GM23338 (cell line): ENCODE data around the gene TSEN2. TPM values are rescaled to one million over a fixed set of nuclear protein-coding genes. Genes with fewer than 3 reads are reported as not detected.

ENCODE experiments used
- ATAC-seq: fragments of 200-7000 bp; cut with Tn5 transposase; 3 replicates; pipeline ENCODE4 v1.9.1; 2020
- DNase-seq: peaks from one replicate; pipeline ENCODE4 v3.0.0-alpha.2; 2015; ENCODE audit warnings: low spot score
- H2AFZ ChIP-seq: fragments of 200-600 bp; sonication (generic); 2 replicates; pipeline ENCODE4 v1.8.0; 2016; ENCODE audit warnings: antibody characterized with exemption, mild to moderate bottlenecking, moderate library complexity
- H3F3A ChIP-seq: fragments of 200-600 bp; sonication (generic); replicated peaks from 2 replicates; pipeline ENCODE4 v1.8.0; 2017; ENCODE audit warnings: antibody characterized with exemption, mixed run types, low read depth
- H3K27ac ChIP-seq: fragments of 200-600 bp; sonication (generic); 2 replicates; pipeline ENCODE4 v1.6.1; 2016; ENCODE audit warnings: low read depth
- H3K27me3 ChIP-seq: fragments of 200-600 bp; sonication (generic); 2 replicates; pipeline ENCODE4 v1.8.0; 2016; ENCODE audit warnings: mild to moderate bottlenecking, mixed run types, moderate library complexity; ENCODE audit not compliant: insufficient read depth
- H3K36me3 ChIP-seq: fragments of 200-600 bp; sonication (generic); 2 replicates; pipeline ENCODE4 v1.8.0; 2016; ENCODE audit warnings: mild to moderate bottlenecking; ENCODE audit not compliant: insufficient read depth
- H3K4me1 ChIP-seq: fragments of 200-600 bp; sonication (generic); 2 replicates; pipeline ENCODE4 v1.8.0; 2016; ENCODE audit warnings: mild to moderate bottlenecking, moderate library complexity; ENCODE audit not compliant: insufficient read depth
- H3K4me2 ChIP-seq: fragments of 200-600 bp; sonication (generic); 2 replicates; pipeline ENCODE4 v1.7.1; 2017; ENCODE audit warnings: mixed run types
- H3K4me3 ChIP-seq: fragments of 200-600 bp; sonication (generic); 2 replicates; pipeline ENCODE4 v1.6.1; 2016; ENCODE audit warnings: mixed run types
- H3K79me2 ChIP-seq: fragments of 200-600 bp; sonication (generic); replicated peaks from 2 replicates; pipeline ENCODE4 v1.8.0; 2017; ENCODE audit warnings: mild to moderate bottlenecking; ENCODE audit not compliant: insufficient read depth
- H3K9me2 ChIP-seq: fragments of 200-600 bp; sonication (generic); 2 replicates; pipeline ENCODE4 v1.8.0; 2017; ENCODE audit not compliant: insufficient read depth
- H4K20me1 ChIP-seq: fragments of 200-600 bp; sonication (generic); replicated peaks from 2 replicates; pipeline ENCODE4 v1.8.0; 2017; ENCODE audit warnings: mild to moderate bottlenecking; ENCODE audit not compliant: insufficient read depth
- H3K27ac Mint-ChIP-seq: 2 replicates; pipeline ENCODE4 v1.8.0; 2020; ENCODE audit warnings: inconsistent platforms, mild to moderate bottlenecking, moderate library complexity, mixed read lengths
- H3K27me3 Mint-ChIP-seq: 3 replicates; pipeline ENCODE4 v1.8.0; 2022; ENCODE audit warnings: low read depth, mild to moderate bottlenecking, moderate library complexity, mixed read lengths, inconsistent platforms; ENCODE audit not compliant: insufficient read depth, poor library complexity
- H3K36me3 Mint-ChIP-seq: 3 replicates; pipeline ENCODE4 v1.8.0; 2021; ENCODE audit warnings: low read depth, mild to moderate bottlenecking, inconsistent platforms, moderate library complexity, mixed read lengths
- H3K4me1 Mint-ChIP-seq: 3 replicates; pipeline ENCODE4 v1.8.0; 2020; ENCODE audit warnings: mild to moderate bottlenecking, inconsistent platforms, mixed read lengths
- H3K4me3 Mint-ChIP-seq: 3 replicates; pipeline ENCODE4 v1.8.0; 2021; ENCODE audit warnings: moderate library complexity, mild to moderate bottlenecking, inconsistent platforms, mixed read lengths
- H3K9me3 Mint-ChIP-seq: 3 replicates; pipeline ENCODE4 v1.8.0; 2020; ENCODE audit warnings: moderate library complexity, mild to moderate bottlenecking, inconsistent platforms, mixed read lengths
- CREB1 ChIP-seq: fragments of 250-450 bp; sonication (Bioruptor Pico); IDR thresholded peaks from 2 replicates; pipeline ENCODE4 v1.5.0; 2020; ENCODE audit warnings: low read depth, mild to moderate bottlenecking, moderate library complexity
- EZH2 ChIP-seq: fragments of 200-600 bp; sonication (generic); IDR thresholded peaks from one replicate; pipeline ENCODE4 v1.8.0; 2017; ENCODE audit warnings: antibody characterized with exemption, mild to moderate bottlenecking, low read depth; ENCODE audit not compliant: unreplicated experiment
- JUNB ChIP-seq: IDR thresholded peaks from one replicate; pipeline ENCODE4 v1.6.1; 2016; ENCODE audit warnings: antibody characterized with exemption; ENCODE audit not compliant: unreplicated experiment
- POLR2AphosphoS5 ChIP-seq: IDR thresholded peaks from 2 replicates; pipeline ENCODE4 v1.6.1; 2016; ENCODE audit warnings: antibody characterized with exemption, low read depth
- REST ChIP-seq: IDR thresholded peaks from one replicate; pipeline ENCODE4 v1.6.1; 2018; ENCODE audit warnings: antibody characterized with exemption; ENCODE audit not compliant: unreplicated experiment
- polyA plus RNA-seq: library from polyadenylated mRNA; unstranded; fragments of >200 nt; fragmentation: Nextera tagmentation; extraction: Ambion mirVana; gene quantifications from 2 replicates; pipeline ENCODE4 v1.2.1, GENCODE V29; 2016
- total RNA-seq: library from RNA; depleted of rRNA; stranded (reverse); fragments of >200 nt; shearing (Covaris generic); gene quantifications from 2 replicates; pipeline ENCODE4 v1.2.3, GENCODE V29; 2014
- TF ChIP-seq, protein P1 (sequence below): fragments of 250-450 bp; sonication (Bioruptor Pico); IDR thresholded peaks from 2 replicates; pipeline ENCODE4 v1.5.0; 2020; ENCODE audit warnings: mild to moderate bottlenecking, moderate library complexity

The TSEN2 gene
- total and polyA plus RNA-seq, 2 experiments from 2014 or later: 27.7 to 30.0 TPM

- TF ChIP-seq, protein P1, sequence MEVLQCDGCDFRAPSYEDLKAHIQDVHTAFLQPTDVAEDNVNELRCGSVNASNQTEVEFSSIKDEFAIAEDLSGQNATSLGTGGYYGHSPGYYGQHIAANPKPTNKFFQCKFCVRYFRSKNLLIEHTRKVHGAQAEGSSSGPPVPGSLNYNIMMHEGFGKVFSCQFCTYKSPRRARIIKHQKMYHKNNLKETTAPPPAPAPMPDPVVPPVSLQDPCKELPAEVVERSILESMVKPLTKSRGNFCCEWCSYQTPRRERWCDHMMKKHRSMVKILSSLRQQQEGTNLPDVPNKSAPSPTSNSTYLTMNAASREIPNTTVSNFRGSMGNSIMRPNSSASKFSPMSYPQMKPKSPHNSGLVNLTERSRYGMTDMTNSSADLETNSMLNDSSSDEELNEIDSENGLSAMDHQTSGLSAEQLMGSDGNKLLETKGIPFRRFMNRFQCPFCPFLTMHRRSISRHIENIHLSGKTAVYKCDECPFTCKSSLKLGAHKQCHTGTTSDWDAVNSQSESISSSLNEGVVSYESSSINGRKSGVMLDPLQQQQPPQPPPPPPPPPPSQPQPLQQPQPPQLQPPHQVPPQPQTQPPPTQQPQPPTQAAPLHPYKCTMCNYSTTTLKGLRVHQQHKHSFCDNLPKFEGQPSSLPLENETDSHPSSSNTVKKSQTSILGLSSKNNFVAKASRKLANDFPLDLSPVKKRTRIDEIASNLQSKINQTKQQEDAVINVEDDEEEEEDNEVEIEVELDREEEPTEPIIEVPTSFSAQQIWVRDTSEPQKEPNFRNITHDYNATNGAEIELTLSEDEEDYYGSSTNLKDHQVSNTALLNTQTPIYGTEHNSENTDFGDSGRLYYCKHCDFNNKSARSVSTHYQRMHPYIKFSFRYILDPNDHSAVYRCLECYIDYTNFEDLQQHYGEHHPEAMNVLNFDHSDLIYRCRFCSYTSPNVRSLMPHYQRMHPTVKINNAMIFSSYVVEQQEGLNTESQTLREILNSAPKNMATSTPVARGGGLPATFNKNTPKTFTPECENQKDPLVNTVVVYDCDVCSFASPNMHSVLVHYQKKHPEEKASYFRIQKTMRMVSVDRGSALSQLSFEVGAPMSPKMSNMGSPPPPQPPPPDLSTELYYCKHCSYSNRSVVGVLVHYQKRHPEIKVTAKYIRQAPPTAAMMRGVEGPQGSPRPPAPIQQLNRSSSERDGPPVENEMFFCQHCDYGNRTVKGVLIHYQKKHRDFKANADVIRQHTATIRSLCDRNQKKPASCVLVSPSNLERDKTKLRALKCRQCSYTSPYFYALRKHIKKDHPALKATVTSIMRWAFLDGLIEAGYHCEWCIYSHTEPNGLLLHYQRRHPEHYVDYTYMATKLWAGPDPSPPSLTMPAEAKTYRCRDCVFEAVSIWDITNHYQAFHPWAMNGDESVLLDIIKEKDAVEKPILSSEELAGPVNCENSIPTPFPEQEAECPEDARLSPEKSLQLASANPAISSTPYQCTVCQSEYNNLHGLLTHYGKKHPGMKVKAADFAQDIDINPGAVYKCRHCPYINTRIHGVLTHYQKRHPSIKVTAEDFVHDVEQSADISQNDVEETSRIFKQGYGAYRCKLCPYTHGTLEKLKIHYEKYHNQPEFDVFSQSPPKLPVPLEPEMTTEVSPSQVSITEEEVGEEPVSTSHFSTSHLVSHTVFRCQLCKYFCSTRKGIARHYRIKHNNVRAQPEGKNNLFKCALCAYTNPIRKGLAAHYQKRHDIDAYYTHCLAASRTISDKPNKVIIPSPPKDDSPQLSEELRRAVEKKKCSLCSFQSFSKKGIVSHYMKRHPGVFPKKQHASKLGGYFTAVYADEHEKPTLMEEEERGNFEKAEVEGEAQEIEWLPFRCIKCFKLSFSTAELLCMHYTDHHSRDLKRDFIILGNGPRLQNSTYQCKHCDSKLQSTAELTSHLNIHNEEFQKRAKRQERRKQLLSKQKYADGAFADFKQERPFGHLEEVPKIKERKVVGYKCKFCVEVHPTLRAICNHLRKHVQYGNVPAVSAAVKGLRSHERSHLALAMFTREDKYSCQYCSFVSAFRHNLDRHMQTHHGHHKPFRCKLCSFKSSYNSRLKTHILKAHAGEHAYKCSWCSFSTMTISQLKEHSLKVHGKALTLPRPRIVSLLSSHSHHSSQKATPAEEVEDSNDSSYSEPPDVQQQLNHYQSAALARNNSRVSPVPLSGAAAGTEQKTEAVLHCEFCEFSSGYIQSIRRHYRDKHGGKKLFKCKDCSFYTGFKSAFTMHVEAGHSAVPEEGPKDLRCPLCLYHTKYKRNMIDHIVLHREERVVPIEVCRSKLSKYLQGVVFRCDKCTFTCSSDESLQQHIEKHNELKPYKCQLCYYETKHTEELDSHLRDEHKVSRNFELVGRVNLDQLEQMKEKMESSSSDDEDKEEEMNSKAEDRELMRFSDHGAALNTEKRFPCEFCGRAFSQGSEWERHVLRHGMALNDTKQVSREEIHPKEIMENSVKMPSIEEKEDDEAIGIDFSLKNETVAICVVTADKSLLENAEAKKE: no peak
- TF ChIP-seq EZH2 (no peak), CREB1 (CRISPR knock-in tag) (no peak)
Observed at GRCh38 chr3:12574131-12574530, 89.9 kb downstream of the TSEN2 start (continued).

GRCh38 chr3:12574661-12575060, 90.4 kb downstream of the TSEN2 start:
- no peaks in the 10 kb centered on the region for H3K4me1 ChIP-seq
- ATAC-seq: no peak
- H3K27me3 ChIP-seq: no peaks in the 10 kb centered on the region
- H3K27me3 Mint-ChIP-seq: peaks cover 2% of the 10 kb centered on the region
- H3K27ac ChIP-seq: no peak overlapping the region
- no peak overlapping the region for H3K27ac Mint-ChIP-seq
- 0 out of 2 replicates have a peak, but pooled peaks cover 4% of the 10 kb centered on the region for H3K79me2 ChIP-seq
- H3F3A ChIP-seq: 0 out of 2 replicates have a peak, but pooled peaks cover 2% of the 10 kb centered on the region
- peaks cover 87% of the 10 kb centered on the region for H3K36me3 Mint-ChIP-seq
- peaks cover 33% of the 10 kb centered on the region for H3K36me3 ChIP-seq
- no peaks in the 10 kb centered on the region; the same call in 2 of the 3 replicates for H3K4me1 Mint-ChIP-seq
- H3K9me2 ChIP-seq: no peaks in the 10 kb centered on the region
- no peak overlapping the region for H2AFZ ChIP-seq
- H3K4me3 ChIP-seq: no peak overlapping the region
- no peak overlapping the region for H3K4me3 Mint-ChIP-seq
- H3K4me2 ChIP-seq: no peak overlapping the region
- no peaks in the 10 kb centered on the region for H3K9me3 Mint-ChIP-seq
- H4K20me1 ChIP-seq: peaks cover 12% of the 10 kb centered on the region
- DNase-seq: no peak
- TF ChIP-seq EZH2 (no peak), JUNB (no peak), POLR2AphosphoS5 (no peak), REST (no peak)
- TF ChIP-seq, protein P1: no peak
